Sigmoid colon (tissue), 4 donors: ENCODE measurements around the gene SLC6A5.

Source experiments
- EP300 ChIP-seq, 4 donors: sonication (generic); formaldehyde crosslinking; IDR thresholded peaks; one replicate each; pipeline ENCODE4 v1.6.1; 2017; ENCODE audit warnings: antibody characterized with exemption in 4 of 4
- POLR2A ChIP-seq, 2 donors: fragments of 450-650 bp; IDR thresholded peaks; one replicate each; pipeline ENCODE4 v1.6.1; 2016; ENCODE audit warnings: antibody characterized with exemption in 2 of 2, mild to moderate bottlenecking in 2 of 2, moderate library complexity in 2 of 2
- TF ChIP-seq, protein P1 (sequence below), 4 experiments: fragments of 450-650 bp in 3 of 4; fragments of 200-600 bp in 1 of 4; IDR thresholded peaks; one replicate each; pipeline ENCODE4 v1.5.1; 2016 to 2019; ENCODE audit warnings: antibody characterized with exemption in 4 of 4, mild to moderate bottlenecking in 3 of 4, moderate library complexity in 2 of 4

- TF ChIP-seq, protein P1, sequence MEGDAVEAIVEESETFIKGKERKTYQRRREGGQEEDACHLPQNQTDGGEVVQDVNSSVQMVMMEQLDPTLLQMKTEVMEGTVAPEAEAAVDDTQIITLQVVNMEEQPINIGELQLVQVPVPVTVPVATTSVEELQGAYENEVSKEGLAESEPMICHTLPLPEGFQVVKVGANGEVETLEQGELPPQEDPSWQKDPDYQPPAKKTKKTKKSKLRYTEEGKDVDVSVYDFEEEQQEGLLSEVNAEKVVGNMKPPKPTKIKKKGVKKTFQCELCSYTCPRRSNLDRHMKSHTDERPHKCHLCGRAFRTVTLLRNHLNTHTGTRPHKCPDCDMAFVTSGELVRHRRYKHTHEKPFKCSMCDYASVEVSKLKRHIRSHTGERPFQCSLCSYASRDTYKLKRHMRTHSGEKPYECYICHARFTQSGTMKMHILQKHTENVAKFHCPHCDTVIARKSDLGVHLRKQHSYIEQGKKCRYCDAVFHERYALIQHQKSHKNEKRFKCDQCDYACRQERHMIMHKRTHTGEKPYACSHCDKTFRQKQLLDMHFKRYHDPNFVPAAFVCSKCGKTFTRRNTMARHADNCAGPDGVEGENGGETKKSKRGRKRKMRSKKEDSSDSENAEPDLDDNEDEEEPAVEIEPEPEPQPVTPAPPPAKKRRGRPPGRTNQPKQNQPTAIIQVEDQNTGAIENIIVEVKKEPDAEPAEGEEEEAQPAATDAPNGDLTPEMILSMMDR (IDR thresholded peaks at IDR 0.05), result no peak
- TF ChIP-seq POLR2A (IDR thresholded peaks at IDR 0.05) (no peak), EP300 (IDR thresholded peaks at IDR 0.05) (no peak)
These were observed 69.7 kb downstream of the SLC6A5 start, which contains the start of gene NELL1 for GRCh38 chr11:20668844-20669819.
